Fibroblast of lung (primary cell): ENCODE results near the gene DNHD1. TPM values are rescaled to one million over a fixed set of nuclear protein-coding genes. Genes with fewer than 3 reads are reported as not detected.

Experiments
- DNase-seq, 2 donors: peaks; one replicate each; pipeline versions ENCODE4 v3.0.0 to v3.0.0-alpha.2; 2010; ENCODE audit warnings: low read depth in 2 of 2
- H2AFZ ChIP-seq: 2 replicates; pipeline ENCODE4 v1.5.1; 2012; ENCODE audit warnings: low read length, control low read depth, inconsistent platforms
- H3K27ac ChIP-seq: 2 replicates; pipeline ENCODE4 v1.5.1; 2011; ENCODE audit warnings: low read length, control low read depth; ENCODE audit not compliant: insufficient read depth
- H3K27me3 ChIP-seq: 2 replicates; pipeline ENCODE4 v1.5.1; 2011; ENCODE audit warnings: mild to moderate bottlenecking, low read length; ENCODE audit not compliant: control insufficient read depth, insufficient read depth
- H3K36me3 ChIP-seq: 2 replicates; pipeline ENCODE4 v1.5.1; 2011; ENCODE audit warnings: low read length; ENCODE audit not compliant: control insufficient read depth, insufficient read depth
- H3K4me1 ChIP-seq: 2 replicates; pipeline ENCODE4 v1.5.1; 2011; ENCODE audit warnings: low read length; ENCODE audit not compliant: control insufficient read depth, insufficient read depth; ENCODE audit errors: extremely low read depth
- H3K4me2 ChIP-seq: 2 replicates; pipeline ENCODE4 v1.5.1; 2011; ENCODE audit warnings: low read length, control low read depth; ENCODE audit not compliant: insufficient read depth; ENCODE audit errors: extremely low read depth
- H3K4me3 ChIP-seq, 4 experiments: fragments of 200-600 bp in 1 of 4; sonication (generic) in 1 of 4; replicated peaks in 1 of 4; 2 replicates each; pipeline ENCODE4 v1.5.1; 2011 to 2016; ENCODE audit warnings: low read length in 4 of 4, low read depth in 3 of 4, mild to moderate bottlenecking in 3 of 4, control low read depth in 2 of 4, inconsistent platforms in 1 of 4, mixed read lengths in 1 of 4; ENCODE audit not compliant: insufficient read depth in 1 of 4; ENCODE audit errors: control extremely low read depth in 1 of 4
- H3K79me2 ChIP-seq: 2 replicates; pipeline ENCODE4 v1.5.1; 2012; ENCODE audit warnings: mild to moderate bottlenecking, low read length, inconsistent platforms; ENCODE audit not compliant: control insufficient read depth, insufficient read depth
- H3K9ac ChIP-seq: 2 replicates; pipeline ENCODE4 v1.5.1; 2011; ENCODE audit warnings: mild to moderate bottlenecking, low read length, control low read depth; ENCODE audit not compliant: insufficient read depth
- H3K9me3 ChIP-seq: 2 replicates; pipeline ENCODE4 v1.5.1; 2012; ENCODE audit warnings: low read depth, low read length; ENCODE audit not compliant: control insufficient read depth, insufficient read depth
- H4K20me1 ChIP-seq: 2 replicates; pipeline ENCODE4 v1.5.1; 2011; ENCODE audit warnings: low read length; ENCODE audit not compliant: control insufficient read depth, insufficient read depth; ENCODE audit errors: extremely low read depth
- EZH2 ChIP-seq: IDR thresholded peaks from 2 replicates; pipeline ENCODE4 v1.5.1; 2012; ENCODE audit warnings: low read length, control low read depth, mild to moderate bottlenecking; ENCODE audit errors: missing control alignments
- polyA plus RNA-seq, 2 donors: library from polyadenylated mRNA; depleted of rRNA in 1 of 2; stranded (reverse) in 1 of 2; unstranded in 1 of 2; fragments of >200 nt; gene quantifications; 2 replicates each; pipeline ENCODE4 v1.2.1, GENCODE V29; 2011 to 2012; ENCODE audit warnings: missing spikeins in 1 of 2
- total RNA-seq: library from RNA; depleted of rRNA; stranded (reverse); fragments of >200 nt; gene quantifications from 2 replicates; pipeline ENCODE4 v1.2.1, GENCODE V29; 2014
- TF ChIP-seq, protein P1 (sequence below), 2 donors: IDR thresholded peaks in 1 of 2; conservative IDR thresholded peaks in 1 of 2; 1 replicate in 1 of 2; 2 replicates in 1 of 2; pipeline ENCODE4 v1.5.1; 2011 to 2012; ENCODE audit warnings: low read length in 2 of 2, control low read depth in 1 of 2, inconsistent platforms in 1 of 2, low read depth in 1 of 2, mild to moderate bottlenecking in 1 of 2

The DNHD1 gene
- total and polyA plus RNA-seq, 2 donors (not counting 1 experiment from before 2014, with no cell fraction given) = 2.2 to 14.7 TPM

GRCh38 chr11:6548641-6549040 is 51.6 kb downstream of the DNHD1 start:
- no peaks in the 10 kb centered on the region for H3K36me3 ChIP-seq
- H3K27me3 ChIP-seq = no peaks in the 10 kb centered on the region
- no peak for DNase-seq
- TF ChIP-seq EZH2 = no peak
- TF ChIP-seq, protein P1, sequence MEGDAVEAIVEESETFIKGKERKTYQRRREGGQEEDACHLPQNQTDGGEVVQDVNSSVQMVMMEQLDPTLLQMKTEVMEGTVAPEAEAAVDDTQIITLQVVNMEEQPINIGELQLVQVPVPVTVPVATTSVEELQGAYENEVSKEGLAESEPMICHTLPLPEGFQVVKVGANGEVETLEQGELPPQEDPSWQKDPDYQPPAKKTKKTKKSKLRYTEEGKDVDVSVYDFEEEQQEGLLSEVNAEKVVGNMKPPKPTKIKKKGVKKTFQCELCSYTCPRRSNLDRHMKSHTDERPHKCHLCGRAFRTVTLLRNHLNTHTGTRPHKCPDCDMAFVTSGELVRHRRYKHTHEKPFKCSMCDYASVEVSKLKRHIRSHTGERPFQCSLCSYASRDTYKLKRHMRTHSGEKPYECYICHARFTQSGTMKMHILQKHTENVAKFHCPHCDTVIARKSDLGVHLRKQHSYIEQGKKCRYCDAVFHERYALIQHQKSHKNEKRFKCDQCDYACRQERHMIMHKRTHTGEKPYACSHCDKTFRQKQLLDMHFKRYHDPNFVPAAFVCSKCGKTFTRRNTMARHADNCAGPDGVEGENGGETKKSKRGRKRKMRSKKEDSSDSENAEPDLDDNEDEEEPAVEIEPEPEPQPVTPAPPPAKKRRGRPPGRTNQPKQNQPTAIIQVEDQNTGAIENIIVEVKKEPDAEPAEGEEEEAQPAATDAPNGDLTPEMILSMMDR (conservative IDR thresholded peaks at IDR 0.05 in 1 of 2, IDR thresholded peaks at IDR 0.05 in 1 of 2; ENCODE audit: low read depth in 1 of 2, low read length in 2 of 2) = no peak
- no peaks in the 10 kb centered on the region for H3K4me1 ChIP-seq
- no peaks in the 10 kb centered on the region for H4K20me1 ChIP-seq
- H3K27ac ChIP-seq = no peak overlapping the region
- no peak overlapping the region for H2AFZ ChIP-seq
- no peaks in the 10 kb centered on the region for H3K9me3 ChIP-seq
- no peak overlapping the region for H3K4me2 ChIP-seq
- no peak overlapping the region for H3K4me3 ChIP-seq
- H3K79me2 ChIP-seq = no peaks in the 10 kb centered on the region
- no peak overlapping the region for H3K9ac ChIP-seq

GRCh38 chr11:6553634-6554033 is 56.6 kb downstream of the DNHD1 start:
- no peaks in the 10 kb centered on the region for H3K27me3 ChIP-seq
- H3K27ac ChIP-seq = no peak overlapping the region
- no peaks in the 10 kb centered on the region for H4K20me1 ChIP-seq
- H2AFZ ChIP-seq = no peak overlapping the region
- no peak overlapping the region for H3K4me2 ChIP-seq
- no peaks in the 10 kb centered on the region for H3K4me1 ChIP-seq
- DNase-seq = no peak
- no peaks in the 10 kb centered on the region for H3K9me3 ChIP-seq
- no peak overlapping the region for H3K9ac ChIP-seq
- H3K36me3 ChIP-seq = no peaks in the 10 kb centered on the region
- no peaks in the 10 kb centered on the region for H3K79me2 ChIP-seq
- TF ChIP-seq, protein P1 (conservative IDR thresholded peaks at IDR 0.05 in 1 of 2, IDR thresholded peaks at IDR 0.05 in 1 of 2; ENCODE audit: low read depth in 1 of 2, low read length in 2 of 2) = no peak
- TF ChIP-seq EZH2 = no peak
- H3K4me3 ChIP-seq = no peak overlapping the region

- TF ChIP-seq, protein P1 (conservative IDR thresholded peaks at IDR 0.05 in 1 of 2, IDR thresholded peaks at IDR 0.05 in 1 of 2; ENCODE audit: low read depth in 1 of 2, low read length in 2 of 2) = no peak
- no peak for TF ChIP-seq EZH2
- H3K79me2 ChIP-seq = no peaks in the 10 kb centered on the region
- no peaks in the 10 kb centered on the region for H3K9me3 ChIP-seq
- no peaks in the 10 kb centered on the region for H4K20me1 ChIP-seq
- no peak overlapping the region for H3K4me3 ChIP-seq
- no peak for DNase-seq
- no peak overlapping the region for H2AFZ ChIP-seq
- H3K4me1 ChIP-seq = no peaks in the 10 kb centered on the region
- H3K27me3 ChIP-seq = no peaks in the 10 kb centered on the region
- H3K27ac ChIP-seq = no peak overlapping the region
- no peaks in the 10 kb centered on the region for H3K36me3 ChIP-seq
- H3K9ac ChIP-seq = no peak overlapping the region
- no peak overlapping the region for H3K4me2 ChIP-seq
These were observed 58.0 kb downstream of the DNHD1 start for GRCh38 chr11:6554828-6555706.
